Nucleus accumbens (tissue), 56 donors: ENCODE data around the gene EPSTI1.
"Not testable (repeated sequence)": the region's sequence is repeated elsewhere in the genome, so short reads cannot be mapped to it uniquely, and the experiment has no call there.

Source experiments
- DNase-seq, 56 donors: peaks; one replicate each; lab custom pipeline; 2025; lab: John Stamatoyannopoulos, UW

The EPSTI1 gene

DNA sequence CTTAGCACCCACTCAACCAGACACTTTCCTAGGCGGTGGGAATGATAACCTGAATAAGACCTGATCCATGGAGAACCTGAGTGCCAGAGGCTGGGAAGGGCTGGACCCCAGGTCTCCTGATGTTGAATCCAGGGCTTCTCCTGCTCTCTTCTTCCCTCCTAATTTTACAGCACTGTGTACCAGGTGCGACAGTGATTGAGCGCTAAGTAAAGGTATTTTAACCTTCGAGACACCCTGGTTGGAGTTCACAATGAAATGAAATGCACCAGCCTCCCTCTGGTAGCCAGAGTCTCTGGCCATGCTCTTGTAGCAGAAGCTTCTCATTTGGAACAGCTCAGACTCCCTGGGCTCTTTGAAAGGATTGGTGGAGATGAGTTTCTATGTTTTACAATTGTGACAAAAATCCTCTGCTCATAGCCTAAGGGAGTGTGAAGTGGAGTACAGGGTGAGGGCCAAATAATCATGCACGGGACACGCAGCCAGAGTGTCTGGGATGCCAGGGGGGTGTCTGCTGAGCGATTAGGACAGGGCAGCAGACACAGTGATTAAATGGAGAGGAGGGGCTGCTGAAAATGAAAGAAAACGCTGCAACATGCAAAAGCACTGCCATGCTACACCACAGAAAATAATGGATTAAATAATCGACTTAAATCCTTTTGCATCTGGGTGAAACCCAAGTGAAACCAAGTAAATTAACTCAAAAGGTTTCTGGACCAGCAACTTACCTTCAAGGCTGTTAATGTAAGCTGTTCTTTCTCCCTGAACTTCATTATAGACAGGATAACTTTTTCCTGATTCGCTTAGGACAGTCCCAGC, 126.9 kb downstream of the EPSTI1 start:
- no peak for DNase-seq

DNA sequence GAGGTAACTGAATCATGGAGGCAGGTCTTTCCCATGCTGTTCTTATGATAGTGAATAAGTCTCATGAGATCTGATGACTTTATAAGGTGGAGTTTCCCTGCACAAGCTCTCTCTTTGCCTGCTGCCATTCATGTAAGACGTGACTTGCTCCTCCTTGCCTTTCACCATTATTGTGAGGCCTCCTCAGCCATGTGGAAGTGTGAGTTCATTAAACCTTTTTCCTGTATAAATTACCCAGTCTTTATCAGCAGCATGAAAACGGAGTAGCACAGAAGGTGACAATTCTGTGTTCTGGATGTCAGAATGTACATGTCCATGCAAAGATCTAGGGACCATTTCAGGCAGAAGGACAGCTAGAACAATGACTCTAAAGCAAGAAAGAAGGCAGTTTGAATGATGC, 129.7 kb downstream of the EPSTI1 start:
- not testable (repeated sequence) for DNase-seq

DNA sequence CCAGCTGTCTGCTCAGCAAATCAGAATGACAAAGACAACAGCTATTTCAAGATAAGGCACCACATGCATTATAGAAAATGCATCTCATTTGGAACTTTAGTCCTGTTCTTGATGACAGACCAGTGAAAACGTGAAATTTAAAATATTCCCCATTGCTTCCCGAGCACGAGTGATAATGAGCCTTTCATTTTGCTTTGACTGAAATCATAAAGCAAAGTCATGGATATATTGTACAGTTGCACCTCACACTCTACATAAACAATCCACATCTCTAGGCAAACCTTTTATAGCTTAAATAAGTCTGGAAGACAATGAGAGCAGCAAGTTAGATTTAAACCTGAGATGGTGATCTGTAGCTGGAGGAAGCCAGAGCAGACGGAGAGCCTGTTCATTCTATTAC, 131.6 kb downstream of the EPSTI1 start:
- DNase-seq = no peak

DNA sequence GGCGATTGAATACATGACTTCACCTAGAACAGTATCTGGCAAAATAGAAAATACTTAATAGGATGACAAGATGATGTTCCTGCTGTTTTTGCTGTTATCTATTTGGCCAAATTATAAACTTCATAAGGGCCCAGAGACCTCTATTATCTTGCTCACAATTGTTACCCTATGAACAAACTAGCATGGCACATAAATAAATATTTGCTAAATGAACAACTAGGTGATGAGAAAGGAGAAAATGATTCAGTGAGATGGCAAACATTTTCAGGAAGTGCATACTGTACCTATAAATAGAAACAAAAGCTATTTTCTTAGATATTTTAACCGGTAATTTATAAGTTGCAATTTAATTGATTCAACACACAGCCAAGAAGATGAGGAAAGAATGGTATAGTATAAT, 132.3 kb downstream of the EPSTI1 start:
- no peak for DNase-seq

DNA sequence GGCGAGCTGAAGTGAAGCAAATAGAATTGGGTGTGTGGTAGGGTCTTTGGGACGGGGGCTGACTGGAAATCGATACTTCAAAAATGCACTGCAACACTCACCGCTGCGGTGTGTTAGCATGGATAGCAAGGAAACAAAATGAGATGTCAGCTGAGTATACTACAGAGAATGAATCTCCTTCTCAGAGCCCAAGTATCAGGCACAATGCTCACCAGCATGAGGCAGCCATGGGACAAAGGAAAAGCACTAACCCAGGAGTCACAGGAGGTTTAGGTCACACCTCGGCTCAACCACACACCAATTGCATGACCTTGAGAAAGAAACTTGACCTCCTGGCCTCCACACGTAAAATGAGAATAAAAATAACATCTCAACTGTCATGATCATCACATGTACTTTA, 136.6 kb downstream of the EPSTI1 start:
- no peak for DNase-seq

DNA sequence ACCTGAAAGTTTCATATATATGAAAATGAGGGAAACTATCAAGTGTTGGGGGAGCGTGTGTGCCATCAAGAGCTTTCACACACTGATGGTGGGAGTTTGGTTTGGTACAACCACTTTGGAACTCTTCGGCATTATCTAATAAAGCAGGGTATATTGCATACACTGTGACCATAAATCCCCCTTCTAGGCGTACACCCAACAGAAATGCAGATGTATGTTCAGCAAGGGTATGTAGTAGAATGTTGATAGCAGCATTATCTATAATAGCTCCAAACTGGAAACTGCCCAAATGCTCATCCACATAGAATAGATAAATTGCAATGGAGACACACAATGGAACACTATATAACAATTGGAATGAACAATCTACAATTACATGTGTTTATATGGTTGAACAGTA, 139.9 kb downstream of the EPSTI1 start:
- DNase-seq = no peak

DNA sequence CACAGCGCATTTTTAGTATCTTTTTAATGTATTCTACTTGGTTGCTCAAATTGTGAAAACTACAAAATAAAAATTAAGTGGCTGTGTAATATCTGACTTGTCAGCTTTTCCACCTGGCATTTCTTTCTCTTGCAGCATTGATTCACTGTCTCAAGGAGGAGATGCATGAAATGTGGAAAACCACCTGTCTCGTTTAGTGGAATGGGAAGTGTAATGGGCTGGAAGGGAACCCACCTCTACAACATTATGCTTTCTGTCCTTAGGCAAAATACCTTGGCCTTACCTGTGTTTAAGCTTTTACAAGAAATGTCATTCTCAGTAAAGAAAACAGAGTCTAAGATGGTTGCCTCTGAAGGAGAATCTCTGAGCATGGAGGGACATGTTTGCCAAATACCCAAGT, 142.8 kb downstream of the EPSTI1 start:
- no peak for DNase-seq

DNA sequence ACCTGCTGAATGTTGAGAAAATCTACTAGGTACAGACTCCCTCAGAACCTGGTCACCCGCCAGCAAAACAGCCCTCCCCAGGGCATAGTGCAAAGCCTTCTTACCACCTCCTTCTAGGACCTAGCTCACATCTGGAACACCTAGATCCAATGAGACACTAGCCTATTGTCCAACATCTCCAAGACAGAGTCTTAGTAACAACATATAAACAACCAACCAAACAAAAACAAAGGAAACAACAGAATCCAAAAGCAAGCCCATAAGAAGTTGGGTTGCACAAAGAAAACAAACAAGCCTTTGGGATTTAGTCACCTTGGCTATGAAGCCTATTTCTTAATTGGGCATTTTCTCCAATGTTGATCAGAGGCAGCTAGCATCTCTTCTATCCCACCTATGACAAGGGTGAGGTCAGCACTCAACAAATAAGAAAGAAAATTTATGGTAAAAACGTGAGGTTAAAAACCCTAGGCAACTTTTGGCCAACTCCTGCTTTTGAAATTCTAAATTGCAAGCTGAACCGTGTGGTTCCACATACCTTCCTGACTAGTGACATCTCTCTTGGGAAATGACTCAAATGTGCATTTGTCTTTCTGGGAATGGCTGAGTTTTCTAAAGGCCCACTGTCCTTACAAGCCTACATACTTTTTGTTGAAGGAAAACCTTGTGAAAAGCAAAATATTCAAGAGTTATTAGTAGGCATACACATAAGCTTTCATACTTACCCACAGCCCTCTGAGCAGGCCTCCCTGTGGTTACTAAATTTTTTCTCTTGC, 144.0 kb downstream of the EPSTI1 start:
- no peak for DNase-seq

DNA sequence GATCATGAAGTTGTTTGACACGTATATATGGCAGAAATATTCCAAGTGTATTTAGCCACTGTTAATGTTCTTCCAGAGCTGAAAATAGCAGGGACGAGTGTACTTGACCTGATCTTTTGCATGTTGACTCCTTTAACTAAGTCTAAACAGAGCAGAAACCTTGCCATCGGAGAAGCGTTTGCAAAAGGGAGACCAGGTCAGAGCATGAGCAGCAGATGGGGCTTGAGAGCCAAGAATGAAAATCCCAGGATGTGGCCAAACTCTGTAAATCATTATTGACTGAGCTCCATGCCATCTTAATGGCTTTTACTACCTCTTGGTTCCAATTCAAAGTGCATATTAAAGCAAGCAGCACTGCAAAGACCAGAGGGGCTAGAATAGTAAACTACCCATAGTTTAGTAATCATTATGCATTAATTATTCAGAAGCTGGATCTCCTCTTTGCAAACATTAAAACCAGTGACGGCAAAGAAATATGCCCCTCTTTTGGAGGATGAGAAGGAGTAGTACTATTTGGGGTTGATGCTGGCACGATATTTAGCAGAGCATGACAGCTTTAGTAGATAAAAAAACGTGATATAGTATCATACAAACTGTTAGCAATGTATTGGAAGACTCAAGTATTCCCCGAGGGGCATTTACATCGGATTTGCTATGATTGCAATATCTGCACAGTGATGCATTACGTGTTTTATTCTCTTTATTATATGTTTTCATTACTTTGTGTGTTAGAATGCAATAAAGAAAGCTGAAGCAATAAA, 154.9 kb downstream of the EPSTI1 start:
- no peak for DNase-seq
